Dedifferentiated amniotic fluid mesenchymal stem cell (primary cell): ENCODE results near the gene AJAP1.

Source experiments
- DNase-seq: peaks from one replicate; pipeline ENCODE4 v3.0.0-alpha.2; 2016; ENCODE audit errors: extremely low spot score

Gene AJAP1

GRCh38 chr1:4730078-4730477, 75.7 kb downstream of the AJAP1 start:
- no peak for DNase-seq

GRCh38 chr1:4733446-4734177, 79.2 kb downstream of the AJAP1 start:
- DNase-seq = no peak

- DNase-seq = no peak
These were observed 79.8 kb downstream of the AJAP1 start for GRCh38 chr1:4734219-4734618.

GRCh38 chr1:4734791-4735190, 80.4 kb downstream of the AJAP1 start:
- DNase-seq = no peak

- DNase-seq = no peak
These were observed 81.8 kb downstream of the AJAP1 start for GRCh38 chr1:4736254-4736653.

GRCh38 chr1:4741876-4742423, 87.5 kb downstream of the AJAP1 start:
- DNase-seq = no peak

- no peak for DNase-seq
These were observed 89.8 kb downstream of the AJAP1 start for GRCh38 chr1:4743978-4744750.

GRCh38 chr1:4745560-4745959, 91.2 kb downstream of the AJAP1 start:
- no peak for DNase-seq

GRCh38 chr1:4749406-4749805, 95.0 kb downstream of the AJAP1 start:
- DNase-seq = no peak

- no peak for DNase-seq
These were observed 95.8 kb downstream of the AJAP1 start for GRCh38 chr1:4750177-4750576.

GRCh38 chr1:4752059-4752458, 97.7 kb downstream of the AJAP1 start:
- DNase-seq = no peak

- no peak for DNase-seq
These were observed 100.4 kb downstream of the AJAP1 start for GRCh38 chr1:4754816-4755215.

GRCh38 chr1:4755301-4755845, 101.0 kb downstream of the AJAP1 start:
- DNase-seq = no peak

GRCh38 chr1:4755864-4756504, 101.6 kb downstream of the AJAP1 start:
- no peak for DNase-seq

- DNase-seq = no peak
These were observed 102.6 kb downstream of the AJAP1 start for GRCh38 chr1:4756851-4757580.

GRCh38 chr1:4759671-4760070, 105.3 kb downstream of the AJAP1 start:
- DNase-seq = no peak

- DNase-seq = no peak
These were observed 105.7 kb downstream of the AJAP1 start for GRCh38 chr1:4760088-4760487.

- DNase-seq = no peak
These were observed 106.9 kb downstream of the AJAP1 start for GRCh38 chr1:4761324-4761723.

- DNase-seq = no peak
These were observed 107.7 kb downstream of the AJAP1 start for GRCh38 chr1:4762146-4762545.

- DNase-seq = no peak
These were observed 112.9 kb downstream of the AJAP1 start for GRCh38 chr1:4767308-4767707.

- DNase-seq = no peak
These were observed 114.1 kb downstream of the AJAP1 start for GRCh38 chr1:4768553-4768952.
